Measurements from ENCODE around the gene TRPM3. TPM values are rescaled to one million over a fixed set of nuclear protein-coding genes. Genes with fewer than 3 reads are reported as not detected.

The TRPM3 gene
- total RNA-seq, 1 experiment from 2014 or later, result 0.26 TPM

DNA sequence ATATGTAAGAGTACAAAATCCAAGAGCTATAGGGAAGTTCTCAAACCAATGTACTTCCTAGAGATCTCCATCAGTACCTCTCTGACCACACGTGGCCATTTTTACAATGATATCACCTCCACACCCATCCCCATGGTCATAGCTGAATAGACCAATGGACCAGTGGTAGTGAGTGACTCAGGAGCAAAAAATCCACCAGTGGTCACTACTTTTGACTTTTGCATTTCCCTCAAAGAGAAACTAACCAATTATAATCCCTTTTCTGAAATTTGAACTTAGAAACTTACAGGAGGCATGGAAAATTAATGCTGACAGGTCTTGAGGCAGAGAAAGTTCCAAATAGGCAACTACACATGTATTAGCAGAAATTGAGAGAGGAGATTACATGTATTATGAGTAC lies 238.4 kb downstream of the TRPM3 start:
- H3K9me3 ChIP-seq (ENCODE audit: insufficient read depth, low read depth), result no peaks in the 10 kb centered on the region
- H3K4me1 ChIP-seq (replicated peaks; ENCODE audit: insufficient read depth), result no peaks in the 10 kb centered on the region
- DNase-seq, result no peak
- H3K27ac ChIP-seq, result no peak overlapping the region
- H3K27me3 ChIP-seq (ENCODE audit: insufficient read depth, low read depth), result no peaks in the 10 kb centered on the region
- ChIA-PET CTCF (no interaction called here), POLR2A (ENCODE audit: unreplicated experiment) (interaction anchor here (0.6 kb wide), 1 partner anchor 303 kb away, joined by 5 read pairs; no protein-coding TSS in a partner anchor)
- no peaks in the 10 kb centered on the region for H3K36me3 ChIP-seq (ENCODE audit: low read depth)
- intact Hi-C loops (cut with micrococcal nuclease; ENCODE audit: unreplicated experiment), result no loop called here
- no peaks in the 10 kb centered on the region for H3K79me2 ChIP-seq (ENCODE audit: low read depth)
- H3K4me2 ChIP-seq, result no peak overlapping the region
- H3K9me2 ChIP-seq (ENCODE audit: insufficient read depth), result no peaks in the 10 kb centered on the region
- BruUV-seq (replicated peaks), result no TSS peak
- H3K4me3 ChIP-seq, result no peak overlapping the region
- TF ChIP-seq, protein P1, sequence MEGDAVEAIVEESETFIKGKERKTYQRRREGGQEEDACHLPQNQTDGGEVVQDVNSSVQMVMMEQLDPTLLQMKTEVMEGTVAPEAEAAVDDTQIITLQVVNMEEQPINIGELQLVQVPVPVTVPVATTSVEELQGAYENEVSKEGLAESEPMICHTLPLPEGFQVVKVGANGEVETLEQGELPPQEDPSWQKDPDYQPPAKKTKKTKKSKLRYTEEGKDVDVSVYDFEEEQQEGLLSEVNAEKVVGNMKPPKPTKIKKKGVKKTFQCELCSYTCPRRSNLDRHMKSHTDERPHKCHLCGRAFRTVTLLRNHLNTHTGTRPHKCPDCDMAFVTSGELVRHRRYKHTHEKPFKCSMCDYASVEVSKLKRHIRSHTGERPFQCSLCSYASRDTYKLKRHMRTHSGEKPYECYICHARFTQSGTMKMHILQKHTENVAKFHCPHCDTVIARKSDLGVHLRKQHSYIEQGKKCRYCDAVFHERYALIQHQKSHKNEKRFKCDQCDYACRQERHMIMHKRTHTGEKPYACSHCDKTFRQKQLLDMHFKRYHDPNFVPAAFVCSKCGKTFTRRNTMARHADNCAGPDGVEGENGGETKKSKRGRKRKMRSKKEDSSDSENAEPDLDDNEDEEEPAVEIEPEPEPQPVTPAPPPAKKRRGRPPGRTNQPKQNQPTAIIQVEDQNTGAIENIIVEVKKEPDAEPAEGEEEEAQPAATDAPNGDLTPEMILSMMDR (conservative IDR thresholded peaks at IDR 0.05), result no peak
- H3F3A ChIP-seq (ENCODE audit: insufficient read depth, low read depth), result no peaks in the 10 kb centered on the region
- H4K20me1 ChIP-seq (ENCODE audit: insufficient read depth), result no peaks in the 10 kb centered on the region
- H2AFZ ChIP-seq, result no peak overlapping the region

- no peak for DNase-seq
- H4K20me1 ChIP-seq (ENCODE audit: insufficient read depth), result no peaks in the 10 kb centered on the region
- no peaks in the 10 kb centered on the region for H3K4me1 ChIP-seq (replicated peaks; ENCODE audit: insufficient read depth)
- no peak overlapping the region for H3K27ac ChIP-seq
- H3K4me2 ChIP-seq, result no peak overlapping the region
- H3K4me3 ChIP-seq, result no peak overlapping the region
- BruUV-seq (replicated peaks), result no TSS peak
- intact Hi-C loops (cut with micrococcal nuclease; ENCODE audit: unreplicated experiment), result no loop called here
- no peaks in the 10 kb centered on the region for H3F3A ChIP-seq (ENCODE audit: insufficient read depth, low read depth)
- no peaks in the 10 kb centered on the region for H3K79me2 ChIP-seq (ENCODE audit: low read depth)
- ChIA-PET CTCF (no interaction called here), POLR2A (ENCODE audit: unreplicated experiment) (no interaction called here)
- H3K9me2 ChIP-seq (ENCODE audit: insufficient read depth), result no peaks in the 10 kb centered on the region
- no peak overlapping the region for H2AFZ ChIP-seq
- TF ChIP-seq, protein P1 (conservative IDR thresholded peaks at IDR 0.05), result no peak
- TF ChIP-seq EZH2 (IDR thresholded peaks at IDR 0.05; ENCODE audit: low read depth), result no peak
- H3K36me3 ChIP-seq (ENCODE audit: low read depth), result no peaks in the 10 kb centered on the region
- H3K9me3 ChIP-seq (ENCODE audit: insufficient read depth, low read depth), result no peaks in the 10 kb centered on the region
- H3K27me3 ChIP-seq (ENCODE audit: insufficient read depth, low read depth), result no peaks in the 10 kb centered on the region
Observed at GRCh38 chr9:70881333-70881732, 240.1 kb downstream of the TRPM3 start.

DNA sequence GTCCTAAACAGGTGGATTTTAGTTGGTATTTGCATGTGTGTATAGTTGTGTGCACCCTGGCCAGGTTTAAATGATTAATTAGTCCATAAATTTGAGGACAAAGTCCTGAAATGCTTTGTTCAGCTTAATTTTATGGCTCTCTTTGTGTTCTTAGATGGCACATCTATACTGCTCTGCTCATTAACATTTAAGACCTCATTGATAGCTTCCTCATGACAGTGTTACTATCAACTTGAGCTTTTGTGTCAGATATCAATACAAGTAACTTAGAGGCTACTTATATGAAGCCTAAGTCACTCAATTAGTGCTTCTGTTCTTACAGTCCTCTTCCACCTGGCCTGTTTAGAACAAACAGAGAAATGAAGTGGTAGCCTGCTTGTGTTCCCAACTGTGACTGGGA lies 240.9 kb downstream of the TRPM3 start:
- H3K9me2 ChIP-seq (ENCODE audit: insufficient read depth), result no peaks in the 10 kb centered on the region
- no peak overlapping the region for H2AFZ ChIP-seq
- H3K79me2 ChIP-seq (ENCODE audit: low read depth), result no peaks in the 10 kb centered on the region
- intact Hi-C loops (cut with micrococcal nuclease; ENCODE audit: unreplicated experiment), result no loop called here
- no peaks in the 10 kb centered on the region for H3F3A ChIP-seq (ENCODE audit: insufficient read depth, low read depth)
- H3K27ac ChIP-seq, result no peak overlapping the region
- ChIA-PET CTCF (no interaction called here), POLR2A (ENCODE audit: unreplicated experiment) (no interaction called here)
- TF ChIP-seq, protein P1 (conservative IDR thresholded peaks at IDR 0.05), result no peak
- no peak for TF ChIP-seq EZH2 (IDR thresholded peaks at IDR 0.05; ENCODE audit: low read depth)
- no peaks in the 10 kb centered on the region for H3K9me3 ChIP-seq (ENCODE audit: insufficient read depth, low read depth)
- no peak overlapping the region for H3K4me2 ChIP-seq
- no peak for DNase-seq
- BruUV-seq (replicated peaks), result no TSS peak
- no peaks in the 10 kb centered on the region for H3K4me1 ChIP-seq (replicated peaks; ENCODE audit: insufficient read depth)
- no peaks in the 10 kb centered on the region for H3K27me3 ChIP-seq (ENCODE audit: insufficient read depth, low read depth)
- H3K36me3 ChIP-seq (ENCODE audit: low read depth), result no peaks in the 10 kb centered on the region
- H4K20me1 ChIP-seq (ENCODE audit: insufficient read depth), result no peaks in the 10 kb centered on the region
- no peak overlapping the region for H3K4me3 ChIP-seq
